K562 treated with DMSO at 1 percent for 12 hours (cell line): ENCODE results near the gene CHAD. TPM values are rescaled to one million over a fixed set of nuclear protein-coding genes. Genes with fewer than 3 reads are reported as not detected.

Experiments
- total RNA-seq: library from RNA; unstranded; fragments of 300-600 nt; gene quantifications from 2 replicates; pipeline ENCODE4 v1.2.3, GENCODE V29; 2022; ENCODE audit not compliant: insufficient read depth

Gene CHAD, protein sequence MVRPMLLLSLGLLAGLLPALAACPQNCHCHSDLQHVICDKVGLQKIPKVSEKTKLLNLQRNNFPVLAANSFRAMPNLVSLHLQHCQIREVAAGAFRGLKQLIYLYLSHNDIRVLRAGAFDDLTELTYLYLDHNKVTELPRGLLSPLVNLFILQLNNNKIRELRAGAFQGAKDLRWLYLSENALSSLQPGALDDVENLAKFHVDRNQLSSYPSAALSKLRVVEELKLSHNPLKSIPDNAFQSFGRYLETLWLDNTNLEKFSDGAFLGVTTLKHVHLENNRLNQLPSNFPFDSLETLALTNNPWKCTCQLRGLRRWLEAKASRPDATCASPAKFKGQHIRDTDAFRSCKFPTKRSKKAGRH
- 0.62 TPM in 1 of 2 replicates, not detected in the other for total RNA-seq

DNA sequence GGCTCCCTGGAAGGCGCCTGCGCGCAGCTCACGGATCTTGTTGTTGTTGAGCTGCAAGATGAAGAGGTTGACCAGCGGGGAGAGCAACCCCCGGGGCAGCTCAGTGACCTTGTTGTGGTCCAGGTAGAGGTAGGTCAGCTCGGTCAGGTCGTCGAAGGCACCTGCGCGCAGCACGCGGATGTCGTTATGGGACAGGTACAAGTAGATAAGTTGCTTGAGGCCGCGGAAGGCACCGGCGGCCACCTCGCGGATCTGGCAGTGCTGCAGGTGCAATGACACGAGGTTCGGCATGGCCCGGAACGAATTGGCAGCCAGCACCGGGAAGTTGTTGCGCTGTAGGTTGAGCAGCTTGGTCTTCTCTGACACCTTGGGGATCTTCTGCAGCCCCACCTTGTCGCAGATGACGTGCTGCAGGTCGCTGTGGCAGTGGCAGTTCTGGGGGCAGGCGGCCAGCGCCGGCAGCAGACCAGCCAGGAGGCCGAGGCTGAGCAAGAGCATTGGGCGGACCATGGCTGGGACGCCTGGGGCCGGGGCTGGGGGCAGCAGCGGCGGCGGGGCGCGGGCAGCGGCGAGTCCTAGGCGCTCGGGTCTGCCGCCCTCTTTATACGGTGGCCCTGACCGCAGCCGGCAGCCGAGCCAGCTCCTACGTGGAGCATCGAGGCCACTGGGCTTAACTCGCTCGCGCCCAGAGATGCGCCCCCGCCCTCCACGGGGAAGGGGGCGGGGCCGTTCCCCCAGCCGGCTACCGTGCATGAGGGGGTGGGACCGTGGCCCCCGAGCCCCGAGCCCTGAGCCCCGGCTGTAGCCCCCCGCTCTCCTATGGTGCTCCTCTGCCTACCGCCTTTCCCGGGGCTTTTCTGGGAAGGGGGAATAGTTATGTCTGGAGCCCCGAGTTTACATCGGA lies at the start of gene CHAD:
TSS of gene CHAD (minus strand) at position 577 of the 904 bp plus-strand sequence. CDS start at position 510, 67 bp downstream.

DNA sequence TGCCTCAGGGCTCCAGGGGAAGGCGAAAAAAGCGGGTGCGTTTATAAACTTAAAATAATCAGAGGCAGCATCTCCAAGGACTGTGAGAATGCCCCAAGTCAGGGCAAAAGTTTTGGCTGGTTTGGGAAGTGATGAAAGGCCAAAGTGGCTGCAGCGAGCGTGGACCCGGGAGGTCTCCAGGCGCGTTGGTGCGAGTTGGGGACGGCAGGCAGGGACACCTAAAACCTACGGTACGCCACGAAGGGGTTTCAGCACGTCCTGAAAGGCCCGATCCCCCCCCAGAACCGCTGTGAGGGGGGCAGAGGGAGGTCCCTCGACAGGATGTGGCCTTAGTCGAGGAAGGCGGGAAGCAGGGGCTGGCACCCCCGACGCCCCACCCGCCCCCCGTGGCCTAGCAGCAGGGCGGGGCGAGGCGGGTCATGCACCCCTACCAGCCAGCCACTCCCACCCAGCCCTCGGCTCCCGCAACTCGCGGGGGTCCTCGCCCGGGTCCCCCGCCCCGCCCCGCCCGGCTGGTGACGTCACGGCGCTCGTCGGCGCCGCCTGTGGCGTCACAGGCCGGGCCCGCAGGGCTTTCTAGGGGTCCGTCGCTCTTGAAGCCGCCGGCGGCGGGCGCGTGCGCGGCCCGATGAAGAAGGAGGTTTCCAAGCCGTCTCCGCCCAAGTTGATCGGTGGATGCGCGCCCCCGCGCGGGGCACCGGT lies 39.3 kb upstream of the CHAD start, which contains the start of gene MYCBPAP:
TSS of gene MYCBPAP (plus strand) at position 569 of the 702 bp plus-strand sequence. CDS start 236 bp downstream, outside the sequence.

DNA sequence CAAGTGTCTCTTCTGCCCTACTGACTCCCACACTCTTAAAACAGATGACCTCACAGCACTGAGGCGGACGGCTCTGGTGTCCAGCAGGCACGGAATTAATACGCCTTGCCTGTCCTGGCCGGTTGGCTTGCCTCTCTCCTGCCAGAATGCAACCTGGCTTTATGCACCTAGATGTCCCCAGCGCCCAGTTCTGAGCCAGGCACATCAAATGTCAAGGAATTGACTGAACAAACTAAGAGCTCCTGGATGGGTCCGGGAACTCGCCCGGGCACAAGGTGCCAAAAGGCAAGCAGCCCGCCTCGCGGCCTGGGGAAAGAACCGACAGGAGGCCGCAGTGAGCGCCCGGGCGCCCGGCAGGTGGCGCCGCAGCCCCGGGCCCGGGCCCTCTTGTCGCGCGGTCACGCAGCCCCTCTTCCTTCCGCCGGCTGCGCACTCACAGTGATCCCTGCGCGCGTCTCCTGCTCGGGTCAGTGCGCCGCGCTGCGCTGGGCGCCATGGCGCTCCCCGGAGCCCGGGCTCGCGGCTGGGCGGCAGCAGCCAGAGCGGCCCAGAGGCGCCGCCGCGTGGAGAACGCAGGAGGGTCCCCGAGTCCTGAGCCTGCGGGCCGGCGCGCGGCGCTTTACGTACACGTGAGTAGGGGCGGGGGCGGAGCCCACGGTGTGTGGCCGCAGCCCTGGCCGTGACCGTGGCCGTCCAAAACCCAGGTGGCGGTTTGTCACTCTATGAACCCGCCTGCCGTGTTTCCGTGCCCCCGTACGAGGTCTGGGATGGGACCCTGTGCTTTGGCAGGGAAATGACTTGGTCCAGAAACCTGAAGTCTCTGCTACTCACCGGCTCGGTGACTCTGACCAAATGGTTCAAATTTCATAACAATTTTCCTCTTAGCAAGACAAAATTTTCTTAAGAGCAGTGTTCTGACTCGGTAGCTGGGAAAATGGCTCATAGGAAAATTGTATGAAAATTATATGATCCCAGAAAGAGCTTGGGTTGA lies 10.0 kb upstream of the CHAD start, which contains the start of gene RSAD1:
TSS of gene RSAD1 (plus strand) at position 470 of the 991 bp plus-strand sequence. CDS start at position 495, 25 bp downstream.

DNA sequence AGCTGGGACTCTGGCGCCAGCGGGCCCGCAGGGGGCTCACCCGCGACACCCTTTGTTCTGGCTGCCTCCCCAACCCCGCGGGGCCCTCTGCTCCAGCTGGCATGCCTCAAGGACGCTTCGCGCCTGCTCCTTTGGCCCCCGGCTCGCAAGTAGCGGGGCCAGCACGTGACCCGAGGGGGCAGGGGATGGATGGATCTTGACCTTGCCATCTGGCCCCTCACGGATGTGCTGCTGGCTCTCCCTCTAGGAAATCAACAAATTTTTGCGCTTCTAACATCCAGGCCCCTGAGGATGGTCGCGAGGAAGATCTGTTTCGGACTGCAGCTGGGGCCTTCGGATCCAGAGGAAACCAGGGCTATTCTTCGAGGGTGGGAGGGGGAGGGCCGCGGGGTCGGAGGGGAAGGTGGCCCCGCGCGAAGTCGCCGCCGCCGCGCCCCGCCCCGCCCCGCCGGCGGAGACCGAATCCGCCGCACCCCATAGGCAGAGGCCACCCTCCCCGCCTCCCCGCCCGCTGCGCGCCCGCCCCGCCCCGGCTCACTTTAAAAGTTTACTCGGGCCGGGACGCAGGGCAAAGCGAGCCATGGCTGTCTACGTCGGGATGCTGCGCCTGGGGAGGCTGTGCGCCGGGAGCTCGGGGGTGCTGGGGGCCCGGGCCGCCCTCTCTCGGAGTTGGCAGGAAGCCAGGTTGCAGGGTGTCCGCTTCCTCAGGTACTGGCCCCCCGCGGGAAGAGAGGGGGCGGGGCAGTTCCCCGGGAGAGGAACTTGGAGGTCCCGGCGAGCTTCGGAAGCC lies 42.8 kb downstream of the CHAD start, which contains the start of gene ACSF2:
TSS of gene ACSF2 (plus strand) at position 537 of the 790 bp plus-strand sequence. CDS start at position 581, 44 bp downstream.

Other genes with a start within 250 kb of the CHAD start
- gene TMEM92, start 194.4 kb downstream of the CHAD start, total RNA-seq, result 2.1 and 3.5 TPM in 2 replicates
- gene XYLT2, start 122.8 kb downstream of the CHAD start, total RNA-seq, result 7.6 and 11.6 TPM in 2 replicates
- 66.0 and 111 TPM in 2 replicates for gene MRPL27, start 95.7 kb downstream of the CHAD start, total RNA-seq
- gene EME1, start 95.7 kb downstream of the CHAD start, total RNA-seq, result 9.9 and 23.0 TPM in 2 replicates
- gene LRRC59, start 71.4 kb downstream of the CHAD start, total RNA-seq, result 97.8 and 174 TPM in 2 replicates
- gene ACSF2, start 42.7 kb downstream of the CHAD start, total RNA-seq, result 19.1 and 36.2 TPM in 2 replicates
- 16.2 and 22.7 TPM in 2 replicates for gene RSAD1, start 10.0 kb upstream of the CHAD start, total RNA-seq
- not detected in 2 replicates for gene MYCBPAP, start 39.6 kb upstream of the CHAD start, total RNA-seq
- not detected in 2 replicates for gene EPN3, start 63.9 kb upstream of the CHAD start, total RNA-seq
- gene SPATA20, start 78.3 kb upstream of the CHAD start, total RNA-seq, result 4.0 and 5.9 TPM in 2 replicates
- not detected in 2 replicates for gene CACNA1G, start 91.8 kb upstream of the CHAD start, total RNA-seq
- not detected in 2 replicates for gene ABCC3, start 166.0 kb upstream of the CHAD start, total RNA-seq
- 6.8 and 18.4 TPM in 2 replicates for gene ANKRD40, start 239.0 kb upstream of the CHAD start, total RNA-seq